NB4 (cell line): ENCODE data around the gene DEAF1.

ENCODE experiments used
- CTCF ChIP-seq: IDR thresholded peaks from one replicate; pipeline ENCODE4 v1.5.1; 2012; ENCODE audit warnings: low read depth, low read length
- MAX ChIP-seq: IDR thresholded peaks from 2 replicates; pipeline ENCODE4 v1.6.1; 2011; ENCODE audit warnings: low read depth, low read length

GRCh38 chr11:665704-666281 is 29.2 kb downstream of the DEAF1 start:
- TF ChIP-seq MAX (no peak), CTCF (no peak)
